Activated CD4-positive, alpha-beta T cell treated with anti-CD3 and anti-CD28 coated beads, Interleukin-10, Interleukin-2, amounts not matched to agents 100 ng/mL and 50 ng/mL, durations not matched to agents 16 hours and 8 hours (primary cell): Measurements from ENCODE around the gene ITPR1.

Experiments used
- DNase-seq: peaks from one replicate; pipeline ENCODE4 v3.0.0-alpha.2; 2020

Gene ITPR1

DNA sequence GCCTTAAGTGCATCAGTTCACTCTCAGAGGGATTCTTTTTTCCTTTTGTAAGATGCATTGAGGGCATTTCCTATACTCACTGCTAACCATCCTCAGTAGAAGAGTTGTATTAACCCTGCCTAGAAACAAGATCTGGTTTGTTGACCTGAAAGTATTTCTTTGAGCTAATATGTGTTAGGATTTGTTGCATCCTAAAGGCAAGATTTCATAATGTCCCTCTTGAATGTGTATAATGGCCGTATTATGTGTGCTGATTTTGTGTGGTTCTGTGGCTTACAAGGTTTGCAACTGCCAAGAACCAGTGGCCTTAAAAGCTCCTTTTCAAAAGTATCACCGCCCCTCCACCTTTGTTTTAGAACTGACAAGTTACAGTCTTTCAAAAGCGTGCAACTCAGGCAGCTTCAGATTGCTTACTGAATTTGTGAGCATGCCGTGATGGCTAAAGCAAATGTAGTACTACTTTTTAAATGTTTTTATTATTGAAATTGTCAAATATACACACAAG lies 304.1 kb downstream of the ITPR1 start:
- no peak for DNase-seq

DNA sequence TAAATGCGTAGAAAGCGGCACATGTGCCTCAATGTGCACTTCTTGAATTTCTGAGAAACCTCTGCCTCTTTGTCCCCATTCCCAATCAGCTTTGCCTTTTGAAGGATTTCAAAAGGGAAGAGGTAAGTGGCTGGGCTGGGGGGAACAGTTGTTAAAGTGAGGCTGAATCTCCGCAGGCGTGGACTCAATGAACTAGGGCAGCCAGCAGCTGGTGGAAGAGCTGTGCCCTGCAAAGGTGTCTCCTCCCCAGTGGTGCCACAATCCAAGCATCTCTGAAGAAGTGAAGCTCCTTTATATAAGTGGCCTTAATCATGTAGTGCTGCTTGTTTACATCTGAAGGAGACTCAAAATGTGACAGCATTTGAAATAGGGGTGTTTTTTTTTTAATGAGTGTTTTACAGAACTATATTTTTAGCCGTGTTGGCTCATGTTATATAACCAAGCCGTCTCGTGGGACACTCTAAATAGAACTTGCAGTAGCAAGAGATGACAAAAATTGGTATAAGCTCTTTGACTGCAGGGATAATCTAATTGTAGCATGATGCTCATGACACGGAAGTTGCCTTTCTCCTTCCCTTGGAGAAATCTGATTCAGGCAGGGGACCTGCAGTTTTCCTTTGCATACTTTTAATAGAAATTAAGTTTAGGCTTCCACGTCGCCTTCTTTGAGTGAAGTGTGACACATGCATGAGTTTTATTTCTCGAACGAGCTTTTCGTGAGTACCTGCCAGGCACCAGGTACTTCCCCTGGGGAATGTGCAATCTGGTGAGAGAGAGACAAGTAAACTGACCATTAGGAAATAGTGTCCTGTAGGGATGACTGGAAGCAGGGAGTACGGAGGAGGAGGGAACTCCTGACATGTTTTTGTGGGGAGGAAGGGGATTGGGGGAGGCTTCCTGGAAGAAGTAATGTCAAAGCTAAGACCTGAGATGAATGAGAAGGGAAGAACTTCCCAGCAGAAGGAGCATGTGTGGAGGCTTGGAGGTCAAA lies 306.4 kb downstream of the ITPR1 start:
- no peak for DNase-seq

- DNase-seq: no peak
Measured at GRCh38 chr3:4800595-4800994, 307.4 kb downstream of the ITPR1 start.

GRCh38 chr3:4801892-4802291 lies 308.7 kb downstream of the ITPR1 start:
- DNase-seq: no peak

DNA sequence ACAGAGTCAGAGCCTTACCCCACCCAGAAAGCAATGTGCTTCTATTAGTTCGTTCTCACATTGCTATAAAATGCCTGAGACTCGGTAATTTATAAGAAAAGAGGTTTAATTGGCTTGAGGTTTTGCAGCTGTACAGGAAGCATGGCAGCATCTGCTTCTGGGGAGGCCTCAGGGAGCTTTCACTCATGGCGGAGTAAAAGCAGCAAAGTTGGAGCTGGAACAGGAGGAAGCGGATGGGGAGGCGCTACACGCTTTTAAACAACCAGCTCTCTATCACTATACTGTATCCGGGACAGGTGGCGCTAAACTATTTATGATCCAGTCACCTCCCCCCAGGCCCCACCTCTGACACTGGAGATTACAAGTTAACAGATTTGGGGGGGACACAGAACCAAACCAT lies 309.8 kb downstream of the ITPR1 start:
- DNase-seq: no peak

- DNase-seq: peak; percentile 68
Measured at GRCh38 chr3:4804161-4805058, 311.3 kb downstream of the ITPR1 start.

DNA sequence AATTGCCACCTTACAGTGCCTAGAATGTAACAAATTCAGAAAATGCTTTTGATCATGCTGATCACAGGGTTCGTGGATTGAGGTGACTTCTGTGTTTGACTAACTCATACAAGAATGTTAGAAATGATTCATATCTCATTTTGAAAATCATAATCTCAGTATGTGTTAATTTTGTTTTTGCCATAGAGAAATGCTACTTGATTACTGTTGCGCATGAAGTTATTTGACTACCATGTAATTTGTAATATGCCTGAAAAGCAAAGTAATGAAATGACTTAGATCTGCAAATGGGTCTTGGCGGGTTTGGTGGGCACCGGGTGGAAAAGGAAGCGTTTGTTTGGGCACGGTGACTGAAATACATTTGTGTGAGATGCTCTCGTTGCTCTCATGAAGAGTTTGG lies 312.5 kb downstream of the ITPR1 start:
- DNase-seq: peak; percentile 87

GRCh38 chr3:4806535-4807108 lies 313.5 kb downstream of the ITPR1 start:
- no peak for DNase-seq

DNA sequence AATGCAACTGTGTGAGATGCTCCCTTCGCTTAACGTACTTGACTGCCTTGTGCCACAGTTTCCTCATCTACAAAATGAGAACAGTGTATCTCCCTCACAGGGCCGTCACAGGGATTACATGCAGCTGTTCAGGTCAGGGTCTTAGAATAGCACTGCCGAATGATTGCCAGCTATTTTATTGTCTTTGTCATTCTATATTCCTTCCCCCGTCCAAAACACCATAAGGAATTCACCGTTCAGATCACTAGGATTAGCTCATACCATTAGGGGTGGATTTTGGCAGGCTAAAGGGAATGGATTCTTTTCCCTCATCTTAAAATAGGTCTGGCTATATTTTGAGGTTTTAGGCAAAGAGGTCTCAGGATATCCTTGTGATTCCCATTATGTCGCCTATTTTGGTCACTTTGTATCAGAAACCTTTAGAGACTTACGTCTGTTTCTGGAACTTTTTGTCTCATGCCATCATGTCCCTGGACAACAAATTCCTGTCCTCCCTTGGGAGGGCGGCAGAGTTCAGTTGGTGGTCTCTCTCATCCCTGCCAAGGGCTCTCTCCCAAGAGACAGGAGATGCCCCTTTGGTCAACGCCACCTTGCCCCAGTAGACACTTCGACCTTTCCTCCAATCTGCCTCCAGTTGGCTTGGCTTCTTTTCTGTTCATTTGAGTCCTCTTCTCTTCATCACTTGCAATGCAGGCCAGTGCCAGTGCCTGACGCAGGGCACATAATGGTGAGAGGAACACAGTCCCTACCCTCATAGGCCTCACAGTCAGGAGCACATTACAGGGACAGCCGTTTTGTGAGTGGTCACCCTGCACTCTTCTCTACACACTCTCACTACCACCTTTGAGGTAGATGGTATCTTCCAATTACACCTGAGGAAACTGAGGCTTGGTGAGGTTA lies 314.5 kb downstream of the ITPR1 start:
- no peak for DNase-seq

DNA sequence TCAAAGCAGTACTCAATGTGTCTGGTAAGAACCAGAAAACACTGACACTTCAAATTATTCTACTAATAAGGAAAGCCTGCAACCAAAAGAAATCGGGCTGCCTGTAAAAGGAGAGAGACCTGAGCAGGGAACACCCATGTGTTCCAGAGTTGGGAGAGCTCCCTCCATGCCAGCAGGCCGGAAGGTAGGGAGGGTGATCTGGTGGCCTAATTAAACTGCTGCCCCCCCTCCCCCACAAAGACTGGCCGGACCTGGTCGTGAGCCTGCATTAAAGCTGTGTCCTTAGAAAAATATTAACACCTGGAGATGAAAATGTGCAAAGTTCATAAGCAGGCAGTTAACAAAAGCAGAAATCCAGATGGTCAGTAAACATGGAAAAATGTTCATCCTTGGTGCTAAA lies 315.5 kb downstream of the ITPR1 start:
- DNase-seq: no peak

- DNase-seq: no peak
Measured at GRCh38 chr3:4809922-4810321, 316.8 kb downstream of the ITPR1 start.

DNA sequence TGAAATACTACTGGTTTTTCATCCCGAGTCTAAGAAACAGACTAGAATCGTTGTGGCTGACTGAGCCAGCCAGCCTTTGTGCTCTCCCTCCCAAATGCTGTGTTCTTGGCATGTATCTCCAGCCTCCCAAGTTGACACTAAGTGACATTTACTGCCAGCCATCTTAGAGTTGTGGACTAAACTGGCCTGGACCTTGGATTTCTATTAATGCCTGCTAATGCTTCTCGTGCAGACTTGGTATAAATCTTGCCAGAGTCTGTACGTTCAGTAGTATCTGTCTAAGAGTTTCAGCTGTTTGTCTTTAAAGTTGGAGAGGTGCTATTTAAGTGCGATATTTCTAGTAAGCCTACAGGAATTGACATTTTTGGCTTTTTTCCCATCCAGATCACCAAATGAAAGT lies 319.4 kb downstream of the ITPR1 start:
- DNase-seq: no peak

- no peak for DNase-seq
Measured at GRCh38 chr3:4813909-4814304, 320.8 kb downstream of the ITPR1 start.

DNA sequence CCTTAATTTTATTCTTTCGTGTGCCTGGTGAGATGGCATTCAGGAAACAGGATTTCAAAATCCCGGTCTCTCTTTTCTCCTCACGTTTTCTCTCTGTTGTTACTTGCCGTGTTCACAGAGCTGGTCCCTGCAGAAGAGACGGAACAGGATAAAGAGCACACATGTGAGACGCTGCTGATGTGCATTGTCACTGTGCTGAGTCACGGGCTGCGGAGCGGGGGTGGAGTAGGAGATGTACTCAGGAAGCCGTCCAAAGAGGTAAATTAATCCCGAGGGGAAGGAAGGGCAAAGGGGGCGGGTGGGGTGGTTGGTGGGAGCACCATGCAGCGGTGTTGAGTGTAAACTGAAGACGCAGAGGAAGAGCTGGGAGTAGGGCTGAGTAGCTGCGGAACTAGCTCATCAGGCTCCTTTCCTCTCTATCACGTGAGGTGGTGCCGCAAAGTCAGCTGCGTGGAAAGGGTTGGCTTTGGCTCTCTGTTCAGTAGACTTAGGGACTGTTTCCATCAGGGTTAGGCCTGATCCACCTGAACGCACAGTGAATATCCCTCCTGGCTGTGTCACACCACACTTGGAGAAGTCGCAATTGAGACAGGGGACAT lies 321.3 kb downstream of the ITPR1 start:
- no peak for DNase-seq

- DNase-seq: no peak
Measured at GRCh38 chr3:4814904-4815574, 321.9 kb downstream of the ITPR1 start.

DNA sequence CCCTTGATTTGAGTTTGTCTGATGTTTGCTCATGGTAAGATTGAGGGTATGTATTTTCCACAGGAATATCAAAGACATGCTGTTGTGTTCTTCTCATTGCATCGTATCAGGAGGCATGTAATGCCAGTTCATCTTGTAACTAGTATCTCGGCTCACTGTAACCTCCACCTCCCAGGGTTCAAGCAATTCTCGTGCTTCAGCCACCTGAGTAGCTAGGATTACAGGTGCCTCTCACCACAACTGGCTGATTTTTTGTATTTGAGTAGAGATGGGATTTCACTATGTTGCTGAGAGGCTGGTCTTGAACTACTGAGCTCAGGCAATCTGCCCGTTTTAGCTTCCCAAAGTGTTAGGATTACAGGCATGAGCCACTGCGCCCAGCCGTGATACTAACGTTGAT lies 323.2 kb downstream of the ITPR1 start:
- no peak for DNase-seq

DNA sequence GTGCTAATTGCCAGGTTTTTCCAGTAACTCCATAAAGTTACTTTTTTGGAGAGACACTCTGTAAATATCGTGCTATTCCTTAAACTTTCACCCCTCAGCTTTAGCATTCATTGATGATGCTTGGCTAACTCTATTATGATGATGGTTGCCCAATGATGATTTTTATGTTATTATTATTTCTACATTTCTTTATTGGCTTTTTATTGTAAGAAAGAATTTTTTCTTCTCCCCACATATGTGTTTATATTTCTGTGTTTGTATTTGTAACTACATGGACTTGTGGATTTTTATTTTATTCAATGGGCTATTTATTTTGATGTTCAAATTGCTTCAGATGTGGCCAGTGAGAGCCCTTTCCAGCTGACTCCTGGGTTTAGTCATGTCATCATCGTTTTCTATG lies 323.6 kb downstream of the ITPR1 start:
- no peak for DNase-seq

DNA sequence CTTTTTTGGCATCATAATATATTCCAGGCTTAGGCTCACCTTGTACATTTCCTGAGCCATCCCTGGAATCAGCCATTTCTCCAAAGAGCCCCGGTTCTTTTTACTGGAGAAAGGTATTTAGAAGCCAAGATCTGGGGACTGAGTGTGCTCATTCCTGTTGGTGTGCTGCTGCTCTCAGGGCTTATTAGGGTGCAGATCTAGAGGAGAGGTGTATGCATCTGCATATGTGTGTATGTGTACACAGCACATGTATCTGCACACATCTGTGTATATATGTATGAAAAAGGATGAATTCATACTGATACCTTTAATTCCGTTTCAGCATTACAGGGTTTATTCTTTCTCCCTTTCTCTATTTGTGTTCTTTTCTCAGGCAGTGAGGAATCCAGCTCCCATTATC lies 324.0 kb downstream of the ITPR1 start:
- no peak for DNase-seq

GRCh38 chr3:4818164-4818563 lies 325.0 kb downstream of the ITPR1 start:
- no peak for DNase-seq

DNA sequence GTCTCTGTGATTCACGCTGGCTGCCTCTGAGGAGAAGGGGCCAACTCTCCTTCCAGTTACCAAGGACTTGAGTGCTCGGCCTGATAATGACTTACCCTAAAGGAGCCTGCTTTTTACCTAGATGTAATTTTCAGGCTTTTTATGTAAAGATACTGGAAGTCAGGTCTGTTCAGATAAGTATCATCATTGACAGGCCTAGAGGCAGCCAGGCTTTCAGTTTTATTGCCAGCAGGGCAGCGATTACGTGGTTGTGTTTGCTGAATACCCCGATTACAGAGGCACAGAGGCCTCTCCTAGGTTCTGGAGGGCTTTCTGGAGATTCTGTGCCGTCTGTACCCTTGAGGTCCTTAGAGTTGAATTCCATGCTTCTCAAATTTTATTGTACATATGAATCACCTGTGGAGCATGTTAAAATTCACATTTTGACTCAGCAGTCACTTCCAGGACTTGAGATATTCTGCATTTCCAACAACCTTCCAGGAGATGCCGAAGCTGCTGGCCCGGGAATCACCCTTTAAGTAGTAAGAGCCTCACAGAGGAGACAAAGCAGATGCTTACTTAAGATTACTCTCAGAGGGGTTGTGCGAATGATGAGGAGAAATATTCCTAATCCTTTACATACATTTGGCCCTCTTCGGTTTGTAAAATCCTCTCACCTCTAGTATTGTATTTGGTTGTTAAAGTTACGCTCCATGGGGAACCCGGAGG lies 326.0 kb downstream of the ITPR1 start:
- DNase-seq: no peak
